ENCODE data around the gene TP53I11. TPM values are rescaled to one million over a fixed set of nuclear protein-coding genes. Genes with fewer than 3 reads are reported as not detected.

Gene TP53I11
- polyA plus RNA-seq, 3 donors = 11.0 to 13.2 (median 11.3) TPM

DNA sequence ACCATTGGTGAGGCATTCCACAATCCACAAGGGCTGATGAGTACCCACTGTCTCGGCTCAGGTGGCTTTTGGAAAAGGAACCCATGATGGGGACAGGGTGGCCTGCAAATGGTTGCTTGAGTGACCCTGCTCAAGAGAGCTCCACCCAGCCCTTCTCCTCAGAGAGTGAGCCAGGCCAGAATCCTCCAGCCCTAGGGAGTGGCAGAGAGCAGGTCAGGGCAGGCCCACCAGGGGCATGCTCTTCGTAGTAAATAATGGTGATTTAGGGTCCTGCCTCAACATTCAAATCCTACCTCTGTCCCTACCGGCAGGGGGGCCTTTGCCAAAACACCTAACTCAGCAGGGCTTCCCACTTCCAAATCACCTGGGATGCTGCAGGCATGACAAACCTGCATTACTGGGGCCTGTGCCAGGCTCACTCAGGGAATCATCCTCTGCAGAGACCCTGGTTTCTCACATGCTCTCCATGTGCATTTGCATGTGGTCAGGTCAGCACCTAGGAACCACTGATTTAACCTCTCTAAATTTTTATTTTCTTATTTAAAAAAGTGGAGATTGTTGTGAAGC lies 17.3 kb upstream of the TP53I11 start:
- H3K4me3 ChIP-seq (replicated peaks in 1 of 3; ENCODE audit: low read depth in 2 of 3, low read length in 3 of 3) = no peak overlapping the region
- H3K27me3 ChIP-seq (ENCODE audit: control insufficient read depth in 2 of 2, insufficient read depth in 2 of 2, low read length in 2 of 2) = no peaks in the 10 kb centered on the region
- intact Hi-C loops (cut with micrococcal nuclease) = no loop called here
- H4K20me1 ChIP-seq (ENCODE audit: insufficient read depth, low read length) = no peaks in the 10 kb centered on the region
- no peak overlapping the region for H2AFZ ChIP-seq (ENCODE audit: insufficient read depth, low read depth, low read length, poor library complexity, severe bottlenecking)
- no peak overlapping the region for H3K27ac ChIP-seq (ENCODE audit: low read depth in 1 of 2, low read length in 2 of 2)
- Mint-ChIP-seq H3K9me3 (no peaks in the 10 kb centered on the region), H3K27ac (no peak overlapping the region), H3K4me3 (no peak overlapping the region), H3K27me3 (ENCODE audit: low read depth in 3 of 3) (peaks cover 0 to 10% (median 3%) of the 10 kb centered on the region in 3 donors), H3K4me1 (peaks cover 40% of the 10 kb centered on the region), H3K36me3 (peaks cover 0 to 2% of the 10 kb centered on the region in 2 donors)
- no peak overlapping the region for H3K4me2 ChIP-seq (replicated peaks; ENCODE audit: extremely low read depth, low read length, poor library complexity, severe bottlenecking)
- no peaks in the 10 kb centered on the region for H3K79me2 ChIP-seq (ENCODE audit: insufficient read depth, low read length)
- peaks cover 34 to 39% of the 10 kb centered on the region in 2 donors for H3K4me1 ChIP-seq (ENCODE audit: control insufficient read depth in 1 of 2, insufficient read depth in 2 of 2, low read length in 2 of 2)
- H3K36me3 ChIP-seq (replicated peaks in 1 of 2; ENCODE audit: control insufficient read depth in 1 of 2, insufficient read depth in 2 of 2, low read length in 2 of 2) = no peaks in the 10 kb centered on the region
- no peak for DNase-seq
- H3K9ac ChIP-seq (ENCODE audit: insufficient read depth, low read length, poor library complexity, severe bottlenecking) = no peak overlapping the region
- H3K9me3 ChIP-seq (replicated peaks in 1 of 2; ENCODE audit: control insufficient read depth in 1 of 2, insufficient read depth in 1 of 2, low read length in 2 of 2) = no peaks in the 10 kb centered on the region
- WGBS (ENCODE audit: insufficient coverage) = 87% methylated on average over 2 of the region's 3 CpGs
- TF ChIP-seq, protein P1, sequence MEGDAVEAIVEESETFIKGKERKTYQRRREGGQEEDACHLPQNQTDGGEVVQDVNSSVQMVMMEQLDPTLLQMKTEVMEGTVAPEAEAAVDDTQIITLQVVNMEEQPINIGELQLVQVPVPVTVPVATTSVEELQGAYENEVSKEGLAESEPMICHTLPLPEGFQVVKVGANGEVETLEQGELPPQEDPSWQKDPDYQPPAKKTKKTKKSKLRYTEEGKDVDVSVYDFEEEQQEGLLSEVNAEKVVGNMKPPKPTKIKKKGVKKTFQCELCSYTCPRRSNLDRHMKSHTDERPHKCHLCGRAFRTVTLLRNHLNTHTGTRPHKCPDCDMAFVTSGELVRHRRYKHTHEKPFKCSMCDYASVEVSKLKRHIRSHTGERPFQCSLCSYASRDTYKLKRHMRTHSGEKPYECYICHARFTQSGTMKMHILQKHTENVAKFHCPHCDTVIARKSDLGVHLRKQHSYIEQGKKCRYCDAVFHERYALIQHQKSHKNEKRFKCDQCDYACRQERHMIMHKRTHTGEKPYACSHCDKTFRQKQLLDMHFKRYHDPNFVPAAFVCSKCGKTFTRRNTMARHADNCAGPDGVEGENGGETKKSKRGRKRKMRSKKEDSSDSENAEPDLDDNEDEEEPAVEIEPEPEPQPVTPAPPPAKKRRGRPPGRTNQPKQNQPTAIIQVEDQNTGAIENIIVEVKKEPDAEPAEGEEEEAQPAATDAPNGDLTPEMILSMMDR (IDR thresholded peaks at IDR 0.05) = no peak

DNA sequence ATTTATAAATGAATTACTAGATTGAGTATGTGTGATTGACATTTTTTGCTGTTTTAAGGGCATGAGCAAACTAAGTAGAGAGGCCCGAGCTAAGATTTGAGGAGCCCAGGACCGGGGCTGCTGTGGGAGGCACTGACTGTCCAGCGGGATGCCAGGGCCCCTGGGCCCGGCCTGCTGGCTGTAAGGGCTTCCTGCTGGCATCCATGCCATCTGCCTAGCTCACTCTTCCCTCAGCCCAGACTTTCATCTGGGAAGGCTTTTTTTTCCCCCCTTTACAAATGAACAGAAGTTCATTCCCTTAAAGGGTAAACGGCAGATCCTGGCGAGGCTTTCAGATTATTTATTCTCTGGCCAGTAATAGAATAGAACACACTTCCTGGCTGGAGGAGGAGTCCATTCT lies 16.0 kb upstream of the TP53I11 start:
- H4K20me1 ChIP-seq (ENCODE audit: insufficient read depth, low read length) = no peaks in the 10 kb centered on the region
- Mint-ChIP-seq H3K4me1 (peaks cover 40% of the 10 kb centered on the region), H3K27me3 (ENCODE audit: low read depth in 3 of 3) (peaks cover 0 to 4% (median 1%) of the 10 kb centered on the region in 3 donors), H3K9me3 (no peaks in the 10 kb centered on the region), H3K36me3 (peaks cover 0 to 2% of the 10 kb centered on the region in 2 donors), H3K4me3 (no peak overlapping the region), H3K27ac (no peak overlapping the region)
- no peak overlapping the region for H2AFZ ChIP-seq (ENCODE audit: insufficient read depth, low read depth, low read length, poor library complexity, severe bottlenecking)
- 93% methylated on average over 4 of the region's 6 CpGs for WGBS (ENCODE audit: insufficient coverage)
- no peak overlapping the region for H3K4me2 ChIP-seq (replicated peaks; ENCODE audit: extremely low read depth, low read length, poor library complexity, severe bottlenecking)
- no peaks in the 10 kb centered on the region for H3K27me3 ChIP-seq (ENCODE audit: control insufficient read depth in 2 of 2, insufficient read depth in 2 of 2, low read length in 2 of 2)
- no peak overlapping the region for H3K9ac ChIP-seq (ENCODE audit: insufficient read depth, low read length, poor library complexity, severe bottlenecking)
- no peak overlapping the region for H3K4me3 ChIP-seq (replicated peaks in 1 of 3; ENCODE audit: low read depth in 2 of 3, low read length in 3 of 3)
- TF ChIP-seq, protein P1 (IDR thresholded peaks at IDR 0.05) = no peak
- H3K9me3 ChIP-seq (replicated peaks in 1 of 2; ENCODE audit: control insufficient read depth in 1 of 2, insufficient read depth in 1 of 2, low read length in 2 of 2) = no peaks in the 10 kb centered on the region
- no peak for DNase-seq
- H3K27ac ChIP-seq (ENCODE audit: low read depth in 1 of 2, low read length in 2 of 2) = no peak overlapping the region
- H3K36me3 ChIP-seq (replicated peaks in 1 of 2; ENCODE audit: control insufficient read depth in 1 of 2, insufficient read depth in 2 of 2, low read length in 2 of 2) = no peaks in the 10 kb centered on the region
- intact Hi-C loops (cut with micrococcal nuclease) = no loop called here
- peaks cover 34 to 39% of the 10 kb centered on the region in 2 donors for H3K4me1 ChIP-seq (ENCODE audit: control insufficient read depth in 1 of 2, insufficient read depth in 2 of 2, low read length in 2 of 2)
- H3K79me2 ChIP-seq (ENCODE audit: insufficient read depth, low read length) = no peaks in the 10 kb centered on the region
